ENCODE measurements around the gene PHACTR1. TPM values are rescaled to one million over a fixed set of nuclear protein-coding genes. Genes with fewer than 3 reads are reported as not detected.
"Not testable (repeated sequence)": the region's sequence is repeated elsewhere in the genome, so short reads cannot be mapped to it uniquely, and the experiment has no call there.

The PHACTR1 gene
- total RNA-seq, 2 experiments from 2014 or later, result 0.79 to 1.5 TPM

DNA sequence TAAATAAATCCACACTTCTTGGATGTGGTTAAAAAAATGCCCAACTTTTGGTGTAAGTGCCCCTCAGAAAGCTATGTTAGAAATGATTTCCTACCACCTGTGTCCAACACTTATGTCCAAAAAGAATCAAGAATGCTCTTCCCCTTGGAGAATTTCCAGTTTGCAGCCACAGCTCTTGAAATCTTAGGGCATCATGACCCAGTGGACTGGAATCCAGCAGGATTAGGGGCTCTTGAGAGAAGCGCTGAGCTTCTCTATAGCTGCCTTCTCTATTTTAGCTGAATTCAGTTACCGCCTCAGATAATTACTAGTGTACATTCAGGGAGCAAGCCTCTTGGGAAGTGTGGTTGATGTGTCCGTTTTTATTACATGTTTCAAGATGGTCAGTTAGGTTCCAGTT, 2.5 kb downstream of the PHACTR1 start:
- Mint-ChIP-seq H3K4me1 (no peaks in the 10 kb centered on the region), H3K27me3 (peaks cover 3% of the 10 kb centered on the region), H3K9me3 (no peaks in the 10 kb centered on the region), H3K4me3 (no peak overlapping the region), H3K36me3 (no peaks in the 10 kb centered on the region), H3K27ac (no peak overlapping the region)
- ATAC-seq (ENCODE audit: low read depth) (no peak), DNase-seq (no peak)
- POLR2A ChIA-PET, result no interaction called here

DNA sequence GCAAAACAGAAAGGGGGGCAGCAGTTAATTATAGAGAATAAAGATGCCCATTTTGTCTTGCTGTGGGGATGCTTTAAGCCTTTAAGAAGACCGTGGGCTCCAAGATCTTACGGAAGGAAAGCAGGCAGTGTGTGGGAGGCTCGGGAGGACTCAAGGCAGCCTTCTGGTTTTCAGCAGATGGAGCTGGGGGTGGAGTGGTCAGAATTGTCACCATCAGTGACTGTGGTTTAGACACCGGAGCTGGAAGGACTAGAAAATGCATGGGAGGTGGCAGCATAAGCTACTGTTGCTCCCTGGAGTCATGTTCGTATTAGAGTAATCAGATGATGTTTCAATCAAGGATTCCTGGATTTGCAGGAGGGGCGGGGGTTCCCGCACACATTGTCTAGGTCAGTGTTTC, 3.7 kb downstream of the PHACTR1 start:
- H3K9me3 Mint-ChIP-seq, result no peaks in the 10 kb centered on the region

GRCh38 chr6:12725263-12725662, 8.7 kb downstream of the PHACTR1 start:
- POLR2A ChIA-PET, result no interaction called here
- ATAC-seq (ENCODE audit: low read depth) (no peak), DNase-seq (no peak)
- Mint-ChIP-seq H3K4me1 (no peaks in the 10 kb centered on the region), H3K9me3 (no peaks in the 10 kb centered on the region), H3K27me3 (peaks cover 5% of the 10 kb centered on the region), H3K36me3 (no peaks in the 10 kb centered on the region), H3K27ac (no peak overlapping the region), H3K4me3 (no peak overlapping the region)

More for the DNA sequence above, 3.7 kb downstream of the PHACTR1 start:
- no peaks in the 10 kb centered on the region for H3K4me1 Mint-ChIP-seq
- POLR2A ChIA-PET, result no interaction called here
- ATAC-seq (ENCODE audit: low read depth) (no peak), DNase-seq (no peak)
- H3K36me3 Mint-ChIP-seq, result no peaks in the 10 kb centered on the region
- no peak overlapping the region for H3K4me3 Mint-ChIP-seq
- peaks cover 2% of the 10 kb centered on the region for H3K27me3 Mint-ChIP-seq
- no peak overlapping the region for H3K27ac Mint-ChIP-seq

- POLR2A ChIA-PET, result no interaction called here
- Mint-ChIP-seq H3K36me3 (no peaks in the 10 kb centered on the region), H3K27me3 (peaks cover 3% of the 10 kb centered on the region), H3K9me3 (no peaks in the 10 kb centered on the region), H3K27ac (no peak overlapping the region), H3K4me3 (no peak overlapping the region), H3K4me1 (no peaks in the 10 kb centered on the region)
- ATAC-seq (ENCODE audit: low read depth) (no peak), DNase-seq (no peak)
Measured at GRCh38 chr6:12729467-12729866, 12.9 kb downstream of the PHACTR1 start.

GRCh38 chr6:12730809-12731208, 14.2 kb downstream of the PHACTR1 start:
- H3K4me1 Mint-ChIP-seq; DNase-seq; H3K27me3 Mint-ChIP-seq; H3K9me3 Mint-ChIP-seq; ATAC-seq (ENCODE audit: low read depth); POLR2A ChIA-PET; H3K27ac Mint-ChIP-seq; H3K4me3 Mint-ChIP-seq; H3K36me3 Mint-ChIP-seq: not testable (repeated sequence)

GRCh38 chr6:12733876-12734275, 17.3 kb downstream of the PHACTR1 start:
- H3K27me3 Mint-ChIP-seq, result no peaks in the 10 kb centered on the region

GRCh38 chr6:12735786-12736185, 19.2 kb downstream of the PHACTR1 start:
- Mint-ChIP-seq H3K4me3 (no peak overlapping the region), H3K27me3 (no peaks in the 10 kb centered on the region), H3K27ac (no peak overlapping the region), H3K4me1 (no peaks in the 10 kb centered on the region), H3K9me3 (no peaks in the 10 kb centered on the region), H3K36me3 (no peaks in the 10 kb centered on the region)
- POLR2A ChIA-PET, result no interaction called here
- DNase-seq, result no peak
- no peak for ATAC-seq (ENCODE audit: low read depth)

More at GRCh38 chr6:12733876-12734275, 17.3 kb downstream of the PHACTR1 start:
- Mint-ChIP-seq H3K4me3 (no peak overlapping the region), H3K4me1 (no peaks in the 10 kb centered on the region), H3K9me3 (no peaks in the 10 kb centered on the region), H3K27ac (no peak overlapping the region), H3K36me3 (no peaks in the 10 kb centered on the region)
- POLR2A ChIA-PET, result no interaction called here
- ATAC-seq (ENCODE audit: low read depth) (no peak), DNase-seq (no peak)

DNA sequence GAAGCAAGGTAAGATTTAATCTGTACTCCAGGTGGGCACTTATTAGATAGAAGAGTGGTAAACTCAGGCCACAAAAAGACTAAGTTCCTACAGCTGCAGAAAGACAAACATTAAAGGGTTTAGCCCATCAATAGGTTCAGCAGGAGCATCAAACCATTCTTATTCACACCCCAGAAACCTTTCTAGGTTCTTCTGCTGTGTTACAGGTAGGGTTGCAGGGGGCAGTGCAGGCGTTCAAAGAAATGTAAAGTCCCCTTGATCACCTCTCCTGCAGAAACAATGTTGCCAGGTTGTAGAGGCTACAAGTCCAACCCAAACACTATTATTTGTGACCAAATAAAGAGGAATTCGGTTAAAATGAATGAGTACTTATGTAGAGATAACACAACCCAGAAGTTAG, 31.8 kb downstream of the PHACTR1 start:
- ATAC-seq (ENCODE audit: low read depth) (no peak), DNase-seq (no peak)
- peaks cover 31% of the 10 kb centered on the region for H3K27me3 Mint-ChIP-seq
- H3K4me3 Mint-ChIP-seq, result no peak overlapping the region
- POLR2A ChIA-PET, result no interaction called here
- no peaks in the 10 kb centered on the region for H3K4me1 Mint-ChIP-seq
- H3K9me3 Mint-ChIP-seq, result peaks cover 8% of the 10 kb centered on the region
- no peak overlapping the region for H3K27ac Mint-ChIP-seq
- no peaks in the 10 kb centered on the region for H3K36me3 Mint-ChIP-seq

GRCh38 chr6:12748815-12749521, 32.4 kb downstream of the PHACTR1 start:
- H3K9me3 Mint-ChIP-seq, result peaks cover 8% of the 10 kb centered on the region
- POLR2A ChIA-PET, result no interaction called here
- no peaks in the 10 kb centered on the region for H3K4me1 Mint-ChIP-seq
- no peak overlapping the region for H3K4me3 Mint-ChIP-seq
- no peak for DNase-seq
- ATAC-seq (ENCODE audit: low read depth), result no peak
- H3K27ac Mint-ChIP-seq, result no peak overlapping the region
- peaks cover 31% of the 10 kb centered on the region for H3K27me3 Mint-ChIP-seq
- H3K36me3 Mint-ChIP-seq, result no peaks in the 10 kb centered on the region

- H3K27me3 Mint-ChIP-seq, result peaks cover 31% of the 10 kb centered on the region
- H3K27ac Mint-ChIP-seq, result no peak overlapping the region
- no peak for ATAC-seq (ENCODE audit: low read depth)
- no peaks in the 10 kb centered on the region for H3K4me1 Mint-ChIP-seq
- H3K9me3 Mint-ChIP-seq, result peaks cover 7% of the 10 kb centered on the region
- DNase-seq, result no peak
- no peak overlapping the region for H3K4me3 Mint-ChIP-seq
- H3K36me3 Mint-ChIP-seq, result no peaks in the 10 kb centered on the region
- POLR2A ChIA-PET, result no interaction called here
Measured at GRCh38 chr6:12749531-12750379, 33.2 kb downstream of the PHACTR1 start.

GRCh38 chr6:12750416-12750815, 33.8 kb downstream of the PHACTR1 start:
- POLR2A ChIA-PET, result no interaction called here
- no peaks in the 10 kb centered on the region for H3K36me3 Mint-ChIP-seq

DNA sequence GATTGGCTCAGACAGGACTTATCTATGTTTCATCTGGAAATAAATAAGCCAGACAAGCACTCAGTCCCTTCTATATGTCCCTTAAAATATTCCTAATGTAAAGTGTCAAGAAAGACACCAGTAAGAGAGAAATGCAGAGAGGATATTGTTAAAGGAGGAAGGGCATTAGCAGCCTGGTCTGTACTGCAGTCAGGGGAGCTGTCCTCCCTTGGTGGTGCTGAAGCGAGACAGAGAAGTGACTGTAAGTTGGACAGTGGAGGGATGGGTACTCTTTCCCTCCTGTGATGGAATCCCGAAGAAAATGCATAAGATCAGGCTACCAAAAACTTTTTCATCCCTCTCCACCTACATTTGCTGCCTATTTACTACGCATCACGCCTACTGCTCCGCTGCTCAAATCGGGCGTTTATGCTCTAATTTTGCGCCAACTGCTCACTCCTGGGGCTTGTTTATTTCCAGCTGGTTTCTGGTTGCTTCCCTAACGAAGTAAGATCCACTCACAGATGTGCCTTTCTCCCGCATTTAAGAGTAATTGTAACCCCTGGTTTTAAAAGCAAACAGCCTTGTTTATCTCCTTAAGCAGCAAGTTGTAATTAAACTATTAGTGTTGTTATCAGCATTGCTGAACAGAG, 35.2 kb downstream of the PHACTR1 start:
- H3K36me3 Mint-ChIP-seq, result no peaks in the 10 kb centered on the region
- H3K9me3 Mint-ChIP-seq, result no peaks in the 10 kb centered on the region
- POLR2A ChIA-PET, result no interaction called here
- no peak overlapping the region for H3K27ac Mint-ChIP-seq
- H3K4me1 Mint-ChIP-seq, result no peaks in the 10 kb centered on the region
- ATAC-seq (ENCODE audit: low read depth) (no peak), DNase-seq (peak; percentile 66)
- no peak overlapping the region for H3K4me3 Mint-ChIP-seq
- H3K27me3 Mint-ChIP-seq, result peaks cover 31% of the 10 kb centered on the region

More at GRCh38 chr6:12750416-12750815, 33.8 kb downstream of the PHACTR1 start:
- no peaks in the 10 kb centered on the region for H3K4me1 Mint-ChIP-seq
- peaks cover 31% of the 10 kb centered on the region for H3K27me3 Mint-ChIP-seq
- H3K27ac Mint-ChIP-seq, result no peak overlapping the region
- peaks cover 3% of the 10 kb centered on the region for H3K9me3 Mint-ChIP-seq
- DNase-seq (no peak), ATAC-seq (ENCODE audit: low read depth) (no peak)
- H3K4me3 Mint-ChIP-seq, result no peak overlapping the region

DNA sequence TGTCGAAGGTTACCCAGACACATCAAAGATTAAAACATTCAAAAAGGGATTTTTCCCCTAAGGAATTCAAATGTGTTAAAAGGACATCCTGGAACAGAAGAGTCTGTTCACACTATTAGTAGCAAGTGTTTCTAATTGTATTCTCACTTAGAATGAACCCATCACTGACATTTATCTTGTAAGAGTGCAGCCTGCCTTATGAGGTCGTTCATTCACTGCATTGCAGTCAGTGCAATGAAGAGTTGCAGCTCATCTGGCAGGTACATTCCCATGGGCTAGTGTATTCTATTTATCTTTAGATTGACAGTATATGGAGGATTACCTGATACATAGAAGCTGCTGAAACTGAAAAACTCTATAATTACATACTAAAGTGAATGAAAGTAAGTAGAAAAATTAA, 36.5 kb downstream of the PHACTR1 start:
- Mint-ChIP-seq H3K27me3 (peaks cover 26% of the 10 kb centered on the region), H3K36me3 (no peaks in the 10 kb centered on the region), H3K4me1 (no peaks in the 10 kb centered on the region), H3K9me3 (no peaks in the 10 kb centered on the region), H3K27ac (no peak overlapping the region), H3K4me3 (no peak overlapping the region)
- POLR2A ChIA-PET, result no interaction called here
- ATAC-seq (ENCODE audit: low read depth) (no peak), DNase-seq (no peak)

DNA sequence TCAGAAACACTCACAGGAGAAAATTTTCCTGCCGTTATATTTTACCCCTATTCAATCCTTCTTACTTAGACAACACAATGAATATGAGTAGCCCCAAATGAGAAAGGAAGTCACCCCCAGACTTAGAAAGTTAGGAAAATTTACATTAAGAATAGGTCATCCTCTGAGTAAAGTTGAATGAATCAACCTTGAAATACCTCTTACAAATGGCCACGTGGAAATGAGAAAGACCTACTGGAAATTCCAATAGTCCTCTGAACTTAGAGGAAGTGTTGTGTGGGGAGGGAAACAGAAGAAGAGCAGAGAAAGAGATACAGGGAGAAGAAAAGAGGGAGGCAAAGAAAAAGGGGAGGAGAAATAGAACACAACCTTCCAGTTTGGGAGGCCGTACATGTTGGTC, 43.7 kb downstream of the PHACTR1 start:
- H3K4me1 Mint-ChIP-seq, result no peaks in the 10 kb centered on the region
- POLR2A ChIA-PET, result no interaction called here

More for the DNA sequence above, 43.7 kb downstream of the PHACTR1 start:
- Mint-ChIP-seq H3K27ac (no peak overlapping the region), H3K9me3 (no peaks in the 10 kb centered on the region), H3K4me3 (no peak overlapping the region), H3K36me3 (no peaks in the 10 kb centered on the region), H3K27me3 (peaks cover 6% of the 10 kb centered on the region)
- ATAC-seq (ENCODE audit: low read depth) (no peak), DNase-seq (no peak)
